HG02623 (cell line): ENCODE measurements around the gene AMY2B.
"Not testable (repeated sequence)": the region's sequence is repeated elsewhere in the genome, so short reads cannot be mapped to it uniquely, and the experiment has no call there.

Source experiments
- ATAC-seq: cut with Tn5 transposase; IDR thresholded peaks from one replicate; pipeline ENCODE4 v1.9.1; 2021; ENCODE audit warnings: moderate library complexity; ENCODE audit not compliant: unreplicated experiment

The AMY2B gene

DNA sequence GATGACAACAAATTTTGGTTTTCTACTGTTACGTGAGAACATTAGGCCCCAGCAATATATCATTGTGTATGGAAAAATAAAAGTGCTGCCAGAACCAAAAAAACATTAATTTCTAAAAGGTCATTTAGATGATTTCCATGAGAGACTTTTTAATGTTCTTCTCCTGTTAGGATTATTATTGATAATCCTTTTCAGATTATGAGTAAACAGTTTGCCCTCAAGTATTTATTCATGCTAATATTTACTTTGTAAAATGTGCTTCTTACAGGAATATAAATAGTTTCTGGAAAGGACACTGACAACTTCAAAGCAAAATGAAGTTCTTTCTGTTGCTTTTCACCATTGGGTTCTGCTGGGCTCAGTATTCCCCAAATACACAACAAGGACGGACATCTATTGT, at the start of gene AMY2B:
TSS of gene AMY2B (plus strand) at position 301 of the 400 bp plus-strand sequence. CDS start at position 315, 14 bp downstream.
- not testable (repeated sequence) for ATAC-seq

DNA sequence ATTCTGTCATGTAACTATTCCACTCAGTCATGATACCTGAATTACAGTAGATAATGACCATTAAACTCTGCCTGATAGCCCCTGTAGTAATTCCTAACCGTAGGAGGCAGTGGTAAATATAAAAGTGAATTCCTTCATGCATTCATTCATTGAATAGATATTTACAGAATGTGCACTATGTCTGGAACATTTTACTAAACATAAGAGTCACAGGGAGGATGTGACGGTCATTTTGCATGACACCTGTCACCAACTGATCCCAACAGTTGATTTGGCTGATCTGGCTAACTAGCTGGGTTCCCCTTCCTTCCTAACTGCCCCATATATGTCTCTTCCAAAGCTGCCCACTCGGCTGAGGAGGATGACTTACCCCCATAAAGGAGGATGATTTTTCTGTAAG, 48.0 kb upstream of the AMY2B start:
- ATAC-seq: no peak

DNA sequence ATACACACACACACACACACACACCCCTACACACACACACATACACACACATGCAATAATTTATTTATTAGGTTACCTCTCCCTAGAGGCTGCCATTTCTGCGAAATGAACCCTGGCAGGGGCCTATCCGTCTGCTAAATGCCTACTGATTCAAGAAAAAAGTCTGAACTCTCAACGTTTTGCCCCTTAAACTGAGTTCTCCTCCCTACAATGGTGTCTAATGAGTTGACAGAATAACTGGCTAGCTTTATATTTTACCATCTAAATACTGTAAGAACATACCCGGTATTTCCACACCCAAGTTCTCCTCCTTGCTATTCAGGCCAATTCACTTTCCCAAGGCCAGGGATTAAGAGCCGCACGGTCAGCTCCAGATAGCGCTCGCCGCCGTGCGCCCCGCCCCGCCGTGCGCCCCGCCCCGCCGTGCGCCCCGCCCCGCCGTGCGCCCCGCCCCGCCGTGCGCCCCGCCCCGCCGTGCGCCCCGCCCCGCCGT, 46.2 kb upstream of the AMY2B start:
- peak; percentile 35 for ATAC-seq

DNA sequence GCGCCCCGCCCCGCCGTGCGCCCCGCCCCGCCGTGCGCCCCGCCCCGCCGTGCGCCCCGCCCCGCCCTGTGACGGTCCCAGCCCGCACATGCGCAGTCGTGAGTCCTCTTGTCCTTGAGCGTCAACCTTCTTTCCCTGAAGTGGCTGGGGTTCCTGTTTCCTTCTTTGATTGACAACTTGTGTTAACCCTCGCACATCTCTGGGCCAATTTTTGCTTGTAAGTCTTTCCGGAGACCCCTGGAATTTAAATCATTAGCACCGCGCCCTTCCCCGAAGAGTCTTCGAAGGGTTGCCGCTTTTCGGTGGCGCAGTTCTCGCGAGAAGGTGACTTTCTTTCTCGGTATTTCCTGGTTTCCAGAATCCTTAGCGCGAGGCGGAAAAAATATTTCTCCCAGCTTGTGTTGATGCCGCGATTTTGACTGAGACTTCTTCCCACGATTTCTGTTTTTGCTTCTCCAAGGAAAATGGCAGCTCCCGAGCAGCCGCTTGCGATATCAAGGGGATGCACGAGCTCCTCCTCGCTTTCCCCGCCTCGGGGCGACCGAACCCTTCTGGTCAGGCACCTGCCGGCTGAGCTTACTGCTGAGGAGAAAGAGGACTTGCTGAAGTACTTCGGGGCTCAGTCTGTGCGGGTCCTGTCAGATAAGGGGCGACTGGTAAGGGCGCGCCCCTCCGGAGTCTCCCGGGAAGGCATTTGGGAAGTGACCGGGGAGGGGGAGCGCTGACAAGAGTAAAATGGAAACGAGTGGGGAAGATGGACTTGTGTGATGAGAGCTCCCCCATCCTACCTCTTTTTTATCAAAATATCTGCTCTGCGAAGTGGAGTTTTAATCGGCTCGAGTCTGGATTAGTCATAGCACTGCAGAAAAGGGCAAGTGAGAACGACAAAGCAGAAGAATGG, 45.5 kb upstream of the AMY2B start, which contains the start of gene RNPC3:
TSS of gene RNPC3 (plus strand) at position 93 of the 901 bp plus-strand sequence. CDS start at position 465, 372 bp downstream.
- ATAC-seq: peak; percentile 80

DNA sequence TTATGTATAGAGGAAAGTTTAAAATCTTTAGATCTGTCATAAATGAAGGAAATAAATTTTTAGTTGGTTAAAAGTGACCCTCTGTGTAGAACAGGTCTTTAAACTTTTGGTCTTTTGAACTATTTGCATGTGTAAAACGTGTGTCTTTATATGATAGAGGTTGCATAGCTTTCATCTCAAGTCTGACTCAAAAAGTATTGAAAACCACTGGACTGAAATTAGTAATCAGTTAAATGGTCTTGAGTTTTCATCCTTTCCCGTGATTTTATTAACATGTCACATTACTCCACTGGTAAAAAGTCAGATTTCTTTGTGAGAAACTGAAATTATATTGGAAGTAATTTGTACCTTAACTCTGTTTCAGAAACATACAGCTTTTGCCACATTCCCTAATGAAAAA, 44.1 kb upstream of the AMY2B start:
- ATAC-seq: no peak

DNA sequence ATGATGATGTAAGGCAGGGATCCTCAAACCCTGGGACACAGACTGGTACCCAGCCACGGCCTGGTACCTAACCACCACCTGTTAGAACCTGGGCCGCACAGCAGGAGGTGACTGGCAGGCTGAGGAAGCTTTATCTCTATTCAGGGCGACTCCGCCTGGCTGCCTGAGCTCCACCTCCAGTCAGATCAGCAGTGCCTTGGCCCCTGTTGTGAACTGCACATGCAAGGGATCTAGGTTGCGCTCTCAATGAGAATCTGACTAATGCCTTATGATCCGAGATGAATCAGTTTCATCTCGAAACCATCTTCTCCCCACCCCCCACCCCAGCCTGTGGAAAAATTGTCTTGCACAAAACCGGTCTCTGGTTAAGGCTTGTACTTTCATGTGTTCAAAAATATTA, 41.6 kb upstream of the AMY2B start:
- no peak for ATAC-seq

DNA sequence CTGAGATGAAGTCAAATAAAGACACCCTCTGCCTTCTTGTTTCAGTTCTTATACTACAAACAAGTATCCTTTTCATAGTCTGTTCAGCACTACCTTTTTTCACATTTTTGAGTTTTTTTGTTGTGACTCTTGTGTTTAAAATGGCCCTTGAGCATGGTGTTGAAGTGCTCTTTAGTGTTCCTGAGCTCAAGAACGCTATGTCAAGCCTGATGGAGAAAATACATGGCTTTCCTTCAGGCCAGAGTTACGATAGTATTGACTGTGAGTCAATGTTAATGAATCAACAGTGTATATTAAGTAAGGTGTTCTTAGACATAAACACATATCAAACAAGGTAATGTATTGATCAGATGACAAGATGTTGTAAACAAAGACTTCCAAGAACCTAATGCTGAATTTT, 33.2 kb upstream of the AMY2B start:
- ATAC-seq: no peak

DNA sequence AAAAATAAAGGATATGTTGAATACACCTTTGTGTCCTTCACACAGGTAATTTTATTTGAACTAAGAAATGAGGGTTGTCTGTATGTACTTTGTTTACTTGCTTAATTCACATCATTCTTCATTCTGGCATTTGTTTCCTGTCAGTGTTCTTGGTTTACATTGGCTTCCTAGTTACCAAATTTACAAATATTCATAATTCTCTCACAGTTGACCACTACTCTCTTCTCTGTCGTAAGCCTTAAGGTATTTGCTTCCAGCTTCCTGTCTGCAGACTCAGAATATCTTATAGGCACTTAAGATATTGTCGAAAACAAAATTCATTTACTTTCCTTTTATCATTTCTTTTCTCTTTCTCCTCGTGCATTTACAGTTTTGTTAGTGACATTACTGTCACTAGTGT, 30.0 kb upstream of the AMY2B start:
- ATAC-seq: no peak

DNA sequence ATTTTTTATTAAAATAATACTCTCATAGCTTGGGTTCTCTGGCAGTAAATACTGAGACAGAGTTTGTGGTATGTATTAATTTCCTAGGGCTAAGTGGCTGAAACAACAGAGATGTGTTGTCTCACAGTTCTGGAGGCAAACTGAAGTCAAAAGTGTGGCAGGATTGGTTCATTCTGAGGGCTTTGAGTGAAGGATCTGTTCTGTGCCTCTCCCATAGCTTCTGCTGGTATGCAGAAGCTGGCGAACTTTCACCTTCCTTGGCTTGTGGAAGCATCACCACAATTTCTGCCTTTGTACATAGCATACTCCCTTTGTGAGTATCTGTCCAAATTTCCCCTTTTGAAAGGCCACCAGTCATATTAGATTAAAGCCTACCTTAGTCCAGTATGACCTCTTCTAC, 24.9 kb upstream of the AMY2B start:
- ATAC-seq: no peak

DNA sequence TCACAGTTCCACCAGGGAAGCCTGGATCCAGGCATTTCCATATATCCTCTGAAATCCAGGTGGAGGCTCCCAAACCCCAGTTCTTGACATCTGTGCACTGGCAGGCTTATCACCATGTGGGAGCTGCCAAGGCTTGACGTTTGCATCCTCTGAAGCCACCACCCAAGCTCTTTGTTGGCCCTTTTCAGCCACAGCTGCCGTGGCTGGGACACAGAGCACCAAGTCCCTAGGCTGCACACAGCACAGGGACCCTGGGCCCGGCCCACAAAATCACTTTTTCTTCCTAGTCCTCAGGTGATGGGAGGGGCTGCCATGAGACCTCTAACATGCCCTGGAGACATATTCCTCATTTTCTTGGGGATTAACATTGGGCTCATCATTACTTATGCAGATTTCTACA, 23.5 kb upstream of the AMY2B start:
- ATAC-seq: no peak

DNA sequence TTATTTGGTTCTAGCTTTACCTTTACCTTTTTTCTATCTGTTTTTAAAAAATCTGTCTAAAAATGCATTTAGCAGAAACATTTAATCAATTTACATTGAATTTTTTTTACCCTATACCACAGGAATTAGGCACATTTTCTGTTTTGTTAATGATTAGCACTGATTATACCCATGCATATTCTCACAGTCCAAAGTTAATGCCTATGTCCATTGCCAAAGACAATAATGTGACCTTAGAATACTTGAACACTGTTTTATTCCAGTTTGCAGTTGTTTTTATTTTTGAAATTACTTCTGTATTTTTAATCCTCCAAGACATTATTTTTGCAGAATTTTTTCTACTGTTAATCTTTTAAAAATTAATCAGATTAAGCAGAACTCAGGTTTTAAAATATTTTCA, 11.0 kb upstream of the AMY2B start:
- no peak for ATAC-seq

DNA sequence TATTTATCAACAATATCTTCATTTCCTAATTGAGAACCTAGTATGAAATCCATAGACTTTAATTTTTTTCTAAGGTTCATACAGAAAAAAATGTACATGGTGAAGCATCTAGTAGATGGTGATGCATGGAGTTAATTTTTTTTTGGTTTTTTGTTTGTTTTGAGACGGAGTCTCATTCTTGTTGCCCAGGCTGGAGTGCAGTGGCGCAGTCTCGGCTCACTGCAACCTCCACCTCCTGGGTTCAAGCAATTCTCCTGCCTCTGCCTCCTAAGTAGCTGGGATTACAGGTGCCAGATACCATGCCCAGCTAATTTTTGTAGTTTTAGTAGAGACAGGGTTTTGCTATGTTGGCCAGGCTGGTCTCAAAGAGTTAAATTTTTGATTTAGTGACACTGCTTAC, 10.3 kb upstream of the AMY2B start:
- not testable (repeated sequence) for ATAC-seq

DNA sequence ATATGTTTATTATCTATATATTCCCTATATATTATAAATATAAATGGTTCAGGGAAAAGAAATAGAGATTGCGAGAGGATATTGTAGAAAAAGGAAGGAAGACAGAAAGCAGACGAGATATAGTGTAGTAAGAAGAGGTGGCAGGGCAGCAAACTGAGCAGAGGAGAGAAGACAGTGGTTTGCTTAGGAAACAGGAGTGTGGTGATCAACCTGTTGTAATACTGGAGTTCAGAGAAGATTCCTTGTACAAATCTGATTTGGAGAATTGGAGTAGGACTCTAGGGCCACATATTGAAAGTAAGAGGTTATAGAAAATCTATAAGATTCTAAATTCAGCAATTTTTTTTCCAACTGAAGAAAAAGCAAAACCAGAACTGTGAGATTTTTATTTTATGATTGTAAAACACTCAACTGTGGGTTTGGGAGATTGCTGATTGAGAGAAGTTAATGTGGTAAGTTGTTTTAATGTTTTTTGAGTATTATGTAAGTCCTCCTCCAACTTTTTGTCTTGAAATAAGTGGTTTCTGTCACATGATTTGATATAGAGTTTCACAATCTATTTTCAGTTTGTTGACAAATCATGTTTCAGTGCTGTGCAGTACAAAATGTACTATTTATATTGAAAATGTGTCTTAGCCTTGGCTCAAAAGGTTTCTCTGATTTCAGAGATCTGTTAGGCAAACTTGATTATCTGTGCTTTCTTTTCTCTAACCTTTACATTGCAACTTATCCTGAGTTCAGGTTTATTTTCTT, 9.6 kb upstream of the AMY2B start:
- peak; percentile 84 for ATAC-seq

DNA sequence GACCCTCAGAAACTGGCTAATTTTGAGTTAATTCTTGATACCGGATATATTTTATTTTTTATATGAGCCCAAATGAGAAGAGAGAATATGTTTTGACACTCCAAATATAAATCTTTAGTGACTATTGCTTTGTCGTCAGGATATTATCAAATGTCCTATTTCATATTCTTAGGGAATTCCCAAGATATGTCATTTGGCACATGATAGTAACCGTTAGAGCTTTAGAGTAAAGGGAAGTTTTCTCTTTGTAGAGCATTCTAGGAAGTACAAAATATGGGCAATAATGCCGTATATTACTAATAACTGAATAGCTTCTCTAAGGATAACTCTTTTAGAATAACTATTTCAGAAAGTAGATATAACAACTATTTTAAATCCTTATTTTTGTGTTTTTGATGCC, 8.3 kb upstream of the AMY2B start:
- no peak for ATAC-seq

DNA sequence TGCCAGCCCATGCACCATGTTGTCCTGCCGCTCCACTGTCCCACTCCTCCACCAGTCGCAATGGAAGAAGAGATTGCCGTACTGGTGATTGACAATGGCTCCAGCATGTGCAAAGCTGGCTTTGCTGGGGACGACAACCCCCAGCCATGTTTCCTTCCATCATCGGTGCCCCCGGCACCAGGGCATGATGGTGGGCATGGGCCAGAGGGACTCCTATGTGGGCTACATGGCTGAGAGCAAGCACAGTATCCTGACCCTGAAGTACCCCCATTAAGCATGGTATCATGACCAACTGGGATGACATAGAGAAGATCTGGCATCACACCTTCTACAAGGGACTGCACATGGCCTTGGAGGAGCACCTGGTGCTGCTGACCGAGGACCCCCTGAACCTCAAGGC, 1.9 kb upstream of the AMY2B start:
- ATAC-seq: no peak

DNA sequence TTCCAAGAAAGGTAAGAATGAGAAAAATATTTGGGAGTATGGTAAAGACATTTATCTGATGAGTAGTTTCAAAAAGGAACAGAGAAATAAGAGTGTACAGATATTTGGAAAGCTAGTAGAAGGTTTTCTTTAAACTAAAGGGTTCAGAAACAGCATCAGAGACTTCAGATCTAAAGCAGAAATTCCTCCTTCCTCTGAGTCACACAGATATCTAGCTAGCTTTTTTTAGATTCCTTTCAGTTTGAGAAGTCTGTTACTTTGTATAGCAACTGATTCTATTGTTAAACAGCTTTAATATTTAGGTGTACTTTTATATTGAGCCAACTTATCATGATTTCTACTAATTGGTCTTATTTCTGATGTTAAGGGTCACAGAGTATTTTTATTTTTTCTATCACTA, 4.7 kb downstream of the AMY2B start:
- ATAC-seq: no peak

DNA sequence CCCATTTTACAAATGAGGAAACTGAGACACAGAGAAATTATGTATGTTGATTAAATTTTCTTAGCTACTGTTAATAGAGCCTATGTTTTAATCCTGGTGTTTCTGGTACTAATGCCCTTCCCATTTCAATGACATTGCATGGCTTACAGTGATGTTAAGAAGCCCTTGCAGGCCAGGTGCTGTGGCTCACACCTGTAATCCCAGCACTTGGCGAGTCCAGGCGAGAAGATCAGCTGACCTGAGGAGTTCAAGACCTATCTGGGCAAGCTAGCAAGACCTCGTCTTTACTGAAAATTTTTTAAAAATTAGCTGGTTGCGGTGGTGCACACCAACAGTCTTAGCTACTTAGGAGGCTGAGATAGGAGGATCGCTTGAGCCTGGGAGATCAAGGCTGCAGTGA, 5.4 kb downstream of the AMY2B start:
- not testable (repeated sequence) for ATAC-seq

DNA sequence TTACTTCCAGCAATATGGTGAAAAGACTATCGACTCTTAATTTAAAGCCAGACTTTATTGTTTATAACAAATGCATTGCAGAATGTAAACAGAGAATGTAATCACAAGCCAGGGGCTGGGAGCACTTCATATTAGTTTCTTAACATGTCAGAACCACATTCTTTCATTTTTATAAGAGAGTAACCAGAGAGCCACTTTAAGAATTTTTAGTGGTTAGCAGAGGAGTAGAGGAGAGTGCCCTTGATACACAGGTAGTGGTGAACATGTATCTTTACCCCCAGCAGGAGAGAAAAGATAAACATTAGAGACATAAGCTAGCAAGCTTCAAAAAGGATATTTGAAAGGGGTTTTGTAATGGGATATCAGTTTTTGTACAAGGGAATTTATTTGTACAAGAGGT, 11.1 kb downstream of the AMY2B start:
- no peak for ATAC-seq

DNA sequence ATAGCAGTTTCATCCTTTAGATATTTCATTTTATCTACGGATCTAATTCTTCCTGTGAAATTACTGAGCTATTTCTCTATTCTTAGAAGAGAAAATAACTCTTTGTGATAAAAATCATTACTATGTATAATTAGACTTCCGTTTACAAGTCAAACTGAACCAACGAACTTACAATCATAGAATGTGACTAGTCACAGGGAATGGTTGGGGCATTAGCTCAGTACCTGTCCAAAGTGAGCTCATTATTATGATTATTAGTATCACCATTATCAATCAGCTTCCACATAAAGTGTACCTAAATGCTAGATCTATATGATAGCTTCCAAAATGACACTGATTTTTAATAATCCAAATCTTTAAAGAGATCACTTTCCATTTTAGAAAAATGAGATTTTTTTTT, 12.5 kb downstream of the AMY2B start:
- ATAC-seq: no peak

DNA sequence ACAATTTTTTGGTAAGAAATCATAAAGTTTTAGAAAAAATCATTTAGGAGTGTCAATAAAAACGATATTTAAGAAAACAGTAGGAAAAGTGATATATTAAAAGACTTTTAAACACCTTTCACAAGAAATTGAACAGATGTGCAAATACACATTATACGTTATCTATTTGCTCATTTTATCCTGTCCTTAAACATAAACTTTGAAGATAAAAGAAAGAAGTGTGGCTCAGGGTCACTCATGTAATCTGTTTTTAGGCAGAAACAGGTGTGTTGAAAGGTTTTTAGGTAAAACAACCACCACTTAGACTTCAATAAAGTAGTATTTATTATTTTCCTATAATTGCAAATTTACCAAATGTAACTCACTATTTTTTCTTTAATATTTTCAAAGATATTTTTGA, 13.1 kb downstream of the AMY2B start:
- ATAC-seq: no peak

DNA sequence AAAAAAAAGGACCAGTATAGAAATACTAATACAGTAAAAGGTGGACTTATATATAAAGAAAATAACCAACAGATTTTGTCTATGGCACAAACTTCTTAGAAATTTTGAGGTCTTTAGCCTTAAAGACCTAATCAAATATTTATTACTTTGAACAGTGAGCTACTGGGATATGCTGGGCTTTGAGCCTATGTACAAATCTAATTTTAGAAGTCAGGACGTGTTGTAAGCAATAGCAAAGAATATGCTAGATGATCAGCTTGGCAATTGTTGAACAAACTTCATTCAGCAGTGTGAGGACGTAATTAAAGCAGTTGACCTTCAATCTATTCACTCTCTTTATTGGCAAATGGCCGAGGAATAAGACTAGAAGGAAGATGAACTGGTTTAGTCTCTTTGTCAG, 31.4 kb downstream of the AMY2B start:
- not testable (repeated sequence) for ATAC-seq

DNA sequence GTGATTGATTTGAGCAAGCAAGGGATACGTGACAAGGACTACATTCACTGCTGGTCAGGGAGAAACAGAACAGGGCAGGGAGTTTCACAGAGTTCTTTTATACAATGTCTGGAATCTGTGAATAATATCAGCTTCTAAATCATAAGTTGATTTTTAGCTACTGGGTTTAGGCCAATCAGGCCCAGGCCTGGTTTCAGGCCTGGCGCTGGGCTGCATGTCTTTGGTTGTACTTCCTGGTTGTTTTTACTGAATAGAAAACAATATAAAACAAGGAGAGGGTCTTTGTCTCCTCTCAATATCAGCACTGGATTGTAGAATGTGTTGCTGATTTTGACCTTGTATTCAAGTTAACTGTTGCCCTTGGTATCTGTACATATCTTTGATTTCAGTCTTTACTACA, 45.0 kb downstream of the AMY2B start:
- no peak for ATAC-seq
